GM23338 (cell line): ENCODE measurements around the gene SLC4A5. TPM values are rescaled to one million over a fixed set of nuclear protein-coding genes. Genes with fewer than 3 reads are reported as not detected.
A peak's percentile ranks its signal among the peaks of the same experiment; 100 is the strongest.

ENCODE experiments used
- ATAC-seq: fragments of 200-7000 bp; cut with Tn5 transposase; 3 replicates; pipeline ENCODE4 v1.9.1; 2020
- DNase-seq: peaks from one replicate; pipeline ENCODE4 v3.0.0-alpha.2; 2015; ENCODE audit warnings: low spot score
- H2AFZ ChIP-seq: fragments of 200-600 bp; sonication (generic); 2 replicates; pipeline ENCODE4 v1.8.0; 2016; ENCODE audit warnings: antibody characterized with exemption, mild to moderate bottlenecking, moderate library complexity
- H3F3A ChIP-seq: fragments of 200-600 bp; sonication (generic); replicated peaks from 2 replicates; pipeline ENCODE4 v1.8.0; 2017; ENCODE audit warnings: antibody characterized with exemption, mixed run types, low read depth
- H3K27ac ChIP-seq: fragments of 200-600 bp; sonication (generic); 2 replicates; pipeline ENCODE4 v1.6.1; 2016; ENCODE audit warnings: low read depth
- H3K27me3 ChIP-seq: fragments of 200-600 bp; sonication (generic); 2 replicates; pipeline ENCODE4 v1.8.0; 2016; ENCODE audit warnings: mild to moderate bottlenecking, mixed run types, moderate library complexity; ENCODE audit not compliant: insufficient read depth
- H3K36me3 ChIP-seq: fragments of 200-600 bp; sonication (generic); 2 replicates; pipeline ENCODE4 v1.8.0; 2016; ENCODE audit warnings: mild to moderate bottlenecking; ENCODE audit not compliant: insufficient read depth
- H3K4me1 ChIP-seq: fragments of 200-600 bp; sonication (generic); 2 replicates; pipeline ENCODE4 v1.8.0; 2016; ENCODE audit warnings: mild to moderate bottlenecking, moderate library complexity; ENCODE audit not compliant: insufficient read depth
- H3K4me2 ChIP-seq: fragments of 200-600 bp; sonication (generic); 2 replicates; pipeline ENCODE4 v1.7.1; 2017; ENCODE audit warnings: mixed run types
- H3K4me3 ChIP-seq: fragments of 200-600 bp; sonication (generic); 2 replicates; pipeline ENCODE4 v1.6.1; 2016; ENCODE audit warnings: mixed run types
- H3K79me2 ChIP-seq: fragments of 200-600 bp; sonication (generic); replicated peaks from 2 replicates; pipeline ENCODE4 v1.8.0; 2017; ENCODE audit warnings: mild to moderate bottlenecking; ENCODE audit not compliant: insufficient read depth
- H3K9me2 ChIP-seq: fragments of 200-600 bp; sonication (generic); 2 replicates; pipeline ENCODE4 v1.8.0; 2017; ENCODE audit not compliant: insufficient read depth
- H4K20me1 ChIP-seq: fragments of 200-600 bp; sonication (generic); replicated peaks from 2 replicates; pipeline ENCODE4 v1.8.0; 2017; ENCODE audit warnings: mild to moderate bottlenecking; ENCODE audit not compliant: insufficient read depth
- H3K27ac Mint-ChIP-seq: 2 replicates; pipeline ENCODE4 v1.8.0; 2020; ENCODE audit warnings: inconsistent platforms, mild to moderate bottlenecking, moderate library complexity, mixed read lengths
- H3K27me3 Mint-ChIP-seq: 3 replicates; pipeline ENCODE4 v1.8.0; 2022; ENCODE audit warnings: low read depth, mild to moderate bottlenecking, moderate library complexity, mixed read lengths, inconsistent platforms; ENCODE audit not compliant: insufficient read depth, poor library complexity
- H3K36me3 Mint-ChIP-seq: 3 replicates; pipeline ENCODE4 v1.8.0; 2021; ENCODE audit warnings: low read depth, mild to moderate bottlenecking, inconsistent platforms, moderate library complexity, mixed read lengths
- H3K4me1 Mint-ChIP-seq: 3 replicates; pipeline ENCODE4 v1.8.0; 2020; ENCODE audit warnings: mild to moderate bottlenecking, inconsistent platforms, mixed read lengths
- H3K4me3 Mint-ChIP-seq: 3 replicates; pipeline ENCODE4 v1.8.0; 2021; ENCODE audit warnings: moderate library complexity, mild to moderate bottlenecking, inconsistent platforms, mixed read lengths
- H3K9me3 Mint-ChIP-seq: 3 replicates; pipeline ENCODE4 v1.8.0; 2020; ENCODE audit warnings: moderate library complexity, mild to moderate bottlenecking, inconsistent platforms, mixed read lengths
- CREB1 ChIP-seq: fragments of 250-450 bp; sonication (Bioruptor Pico); IDR thresholded peaks from 2 replicates; pipeline ENCODE4 v1.5.0; 2020; ENCODE audit warnings: low read depth, mild to moderate bottlenecking, moderate library complexity
- EZH2 ChIP-seq: fragments of 200-600 bp; sonication (generic); IDR thresholded peaks from one replicate; pipeline ENCODE4 v1.8.0; 2017; ENCODE audit warnings: antibody characterized with exemption, mild to moderate bottlenecking, low read depth; ENCODE audit not compliant: unreplicated experiment
- EZH2phosphoT487 ChIP-seq: fragments of 200-600 bp; sonication (generic); IDR thresholded peaks from one replicate; pipeline ENCODE4 v1.8.1; 2018; ENCODE audit warnings: antibody characterized with exemption; ENCODE audit not compliant: unreplicated experiment
- JUNB ChIP-seq: IDR thresholded peaks from one replicate; pipeline ENCODE4 v1.6.1; 2016; ENCODE audit warnings: antibody characterized with exemption; ENCODE audit not compliant: unreplicated experiment
- NANOG ChIP-seq: IDR thresholded peaks from 2 replicates; pipeline ENCODE4 v1.6.1; 2016; ENCODE audit warnings: antibody characterized with exemption, borderline replicate concordance
- STAT1 ChIP-seq: IDR thresholded peaks from one replicate; pipeline ENCODE4 v1.6.1; 2016; ENCODE audit warnings: antibody characterized with exemption; ENCODE audit not compliant: unreplicated experiment
- ZNF331 ChIP-seq: fragments of 250-450 bp; sonication (Bioruptor Pico); IDR thresholded peaks from 2 replicates; pipeline ENCODE4 v1.5.0; 2020; ENCODE audit warnings: low read depth, mild to moderate bottlenecking, moderate library complexity
- polyA plus RNA-seq: library from polyadenylated mRNA; unstranded; fragments of >200 nt; fragmentation: Nextera tagmentation; extraction: Ambion mirVana; gene quantifications from 2 replicates; pipeline ENCODE4 v1.2.1, GENCODE V29; 2016
- total RNA-seq: library from RNA; depleted of rRNA; stranded (reverse); fragments of >200 nt; shearing (Covaris generic); gene quantifications from 2 replicates; pipeline ENCODE4 v1.2.3, GENCODE V29; 2014
- TF ChIP-seq, protein P1 (sequence below), 2 experiments: fragments of 200-600 bp in 1 of 2; sonication (generic) in 1 of 2; conservative IDR thresholded peaks; 2 replicates each; pipeline versions ENCODE4 v1.5.1 to v1.6.1; 2016 to 2017; ENCODE audit warnings: antibody characterized with exemption in 2 of 2, low read depth in 2 of 2, mild to moderate bottlenecking in 2 of 2, moderate library complexity in 1 of 2
- TF ChIP-seq, protein P2 (sequence below): IDR thresholded peaks from 2 replicates; pipeline ENCODE4 v1.6.1; 2016; ENCODE audit warnings: antibody characterized with exemption
- TF ChIP-seq, protein P3 (sequence below): fragments of 250-450 bp; sonication (Bioruptor Pico); IDR thresholded peaks from 2 replicates; pipeline ENCODE4 v1.5.0; 2020; ENCODE audit warnings: mild to moderate bottlenecking, moderate library complexity

SLC4A5 gene
- total and polyA plus RNA-seq, 2 experiments from 2014 or later = 0.24 to 0.70 TPM

GRCh38 chr2:74374509-74375205 lies 31.4 kb upstream of the SLC4A5 start:
- Histone ChIP-seq H2AFZ (no peak overlapping the region), H3K36me3 (peaks cover 8% of the 10 kb centered on the region), H3K9me2 (no peaks in the 10 kb centered on the region), H3K4me2 (peak overlapping the region; percentile 85), H3K4me1 (peaks cover 30% of the 10 kb centered on the region), H3K4me3 (peak overlapping the region; percentile 59), H3F3A (0 out of 2 replicates have a peak, but pooled peaks cover 5% of the 10 kb centered on the region), H3K27me3 (no peaks in the 10 kb centered on the region), H4K20me1 (peaks cover 27% of the 10 kb centered on the region), H3K79me2 (peaks cover 40% of the 10 kb centered on the region), H3K27ac (peak overlapping the region; percentile 55; the same call in 1 of the 2 replicates)
- DNase-seq (peak; percentile 95), ATAC-seq (peak; percentile 96)
- Mint-ChIP-seq H3K4me3 (peak overlapping the region; percentile 85), H3K27ac (peak overlapping the region; percentile 87), H3K36me3 (peaks cover 38% of the 10 kb centered on the region), H3K27me3 (peaks cover 3% of the 10 kb centered on the region), H3K4me1 (peaks cover 36% of the 10 kb centered on the region), H3K9me3 (no peaks in the 10 kb centered on the region)
- TF ChIP-seq, protein P1, sequence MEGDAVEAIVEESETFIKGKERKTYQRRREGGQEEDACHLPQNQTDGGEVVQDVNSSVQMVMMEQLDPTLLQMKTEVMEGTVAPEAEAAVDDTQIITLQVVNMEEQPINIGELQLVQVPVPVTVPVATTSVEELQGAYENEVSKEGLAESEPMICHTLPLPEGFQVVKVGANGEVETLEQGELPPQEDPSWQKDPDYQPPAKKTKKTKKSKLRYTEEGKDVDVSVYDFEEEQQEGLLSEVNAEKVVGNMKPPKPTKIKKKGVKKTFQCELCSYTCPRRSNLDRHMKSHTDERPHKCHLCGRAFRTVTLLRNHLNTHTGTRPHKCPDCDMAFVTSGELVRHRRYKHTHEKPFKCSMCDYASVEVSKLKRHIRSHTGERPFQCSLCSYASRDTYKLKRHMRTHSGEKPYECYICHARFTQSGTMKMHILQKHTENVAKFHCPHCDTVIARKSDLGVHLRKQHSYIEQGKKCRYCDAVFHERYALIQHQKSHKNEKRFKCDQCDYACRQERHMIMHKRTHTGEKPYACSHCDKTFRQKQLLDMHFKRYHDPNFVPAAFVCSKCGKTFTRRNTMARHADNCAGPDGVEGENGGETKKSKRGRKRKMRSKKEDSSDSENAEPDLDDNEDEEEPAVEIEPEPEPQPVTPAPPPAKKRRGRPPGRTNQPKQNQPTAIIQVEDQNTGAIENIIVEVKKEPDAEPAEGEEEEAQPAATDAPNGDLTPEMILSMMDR (conservative IDR thresholded peaks at IDR 0.05; ENCODE audit: low read depth in 2 of 2) = no peak
- TF ChIP-seq CREB1 (CRISPR knock-in tag) (peak; percentile 87), NANOG (no peak)

DNA sequence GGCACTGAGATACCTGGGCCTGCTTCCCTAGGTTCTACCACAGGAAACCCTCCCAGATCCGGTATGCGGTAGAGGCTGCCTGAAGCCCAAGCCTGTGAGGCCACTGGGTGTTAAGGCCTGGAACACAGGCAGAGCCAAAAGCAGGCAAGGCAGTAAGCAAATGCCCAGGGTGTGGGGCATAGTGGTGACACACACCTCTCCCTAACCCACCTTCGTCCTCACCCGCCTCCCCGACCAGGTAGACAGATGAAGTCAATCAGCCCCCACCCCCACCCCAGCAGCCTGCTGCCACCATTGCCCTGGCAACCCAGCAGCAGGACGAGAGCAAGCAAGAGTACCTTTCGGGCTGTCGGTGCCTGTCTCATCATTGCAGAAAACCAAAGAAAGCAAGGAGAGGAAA lies 30.8 kb upstream of the SLC4A5 start:
- peak overlapping the region; percentile 59 for H3K4me3 ChIP-seq
- Mint-ChIP-seq H3K27ac (peak overlapping the region; percentile 87), H3K4me3 (peak overlapping the region; percentile 85), H3K4me1 (peaks cover 34% of the 10 kb centered on the region), H3K36me3 (peaks cover 43% of the 10 kb centered on the region), H3K9me3 (no peaks in the 10 kb centered on the region), H3K27me3 (peaks cover 2% of the 10 kb centered on the region)
- peak overlapping the region; percentile 50; the same call in 1 of the 2 replicates for H3K27ac ChIP-seq
- ATAC-seq (peak; percentile 14), DNase-seq (peak; percentile 19)
- H3F3A ChIP-seq = 0 out of 2 replicates have a peak, but pooled peaks cover 5% of the 10 kb centered on the region
- H4K20me1 ChIP-seq = peaks cover 20% of the 10 kb centered on the region
- H3K4me2 ChIP-seq = peak overlapping the region; percentile 85
- H3K36me3 ChIP-seq = peaks cover 9% of the 10 kb centered on the region
- H3K9me2 ChIP-seq = no peaks in the 10 kb centered on the region
- no peak overlapping the region for H2AFZ ChIP-seq
- H3K79me2 ChIP-seq = peaks cover 33% of the 10 kb centered on the region
- H3K4me1 ChIP-seq = peaks cover 23% of the 10 kb centered on the region
- no peaks in the 10 kb centered on the region for H3K27me3 ChIP-seq
- TF ChIP-seq NANOG (no peak), EZH2 (no peak), EZH2phosphoT487 (no peak), ZNF331 (CRISPR knock-in tag) (no peak), STAT1 (no peak), JUNB (no peak)
- TF ChIP-seq, protein P2, sequence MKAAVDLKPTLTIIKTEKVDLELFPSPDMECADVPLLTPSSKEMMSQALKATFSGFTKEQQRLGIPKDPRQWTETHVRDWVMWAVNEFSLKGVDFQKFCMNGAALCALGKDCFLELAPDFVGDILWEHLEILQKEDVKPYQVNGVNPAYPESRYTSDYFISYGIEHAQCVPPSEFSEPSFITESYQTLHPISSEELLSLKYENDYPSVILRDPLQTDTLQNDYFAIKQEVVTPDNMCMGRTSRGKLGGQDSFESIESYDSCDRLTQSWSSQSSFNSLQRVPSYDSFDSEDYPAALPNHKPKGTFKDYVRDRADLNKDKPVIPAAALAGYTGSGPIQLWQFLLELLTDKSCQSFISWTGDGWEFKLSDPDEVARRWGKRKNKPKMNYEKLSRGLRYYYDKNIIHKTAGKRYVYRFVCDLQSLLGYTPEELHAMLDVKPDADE = no peak
- TF ChIP-seq, protein P3, sequence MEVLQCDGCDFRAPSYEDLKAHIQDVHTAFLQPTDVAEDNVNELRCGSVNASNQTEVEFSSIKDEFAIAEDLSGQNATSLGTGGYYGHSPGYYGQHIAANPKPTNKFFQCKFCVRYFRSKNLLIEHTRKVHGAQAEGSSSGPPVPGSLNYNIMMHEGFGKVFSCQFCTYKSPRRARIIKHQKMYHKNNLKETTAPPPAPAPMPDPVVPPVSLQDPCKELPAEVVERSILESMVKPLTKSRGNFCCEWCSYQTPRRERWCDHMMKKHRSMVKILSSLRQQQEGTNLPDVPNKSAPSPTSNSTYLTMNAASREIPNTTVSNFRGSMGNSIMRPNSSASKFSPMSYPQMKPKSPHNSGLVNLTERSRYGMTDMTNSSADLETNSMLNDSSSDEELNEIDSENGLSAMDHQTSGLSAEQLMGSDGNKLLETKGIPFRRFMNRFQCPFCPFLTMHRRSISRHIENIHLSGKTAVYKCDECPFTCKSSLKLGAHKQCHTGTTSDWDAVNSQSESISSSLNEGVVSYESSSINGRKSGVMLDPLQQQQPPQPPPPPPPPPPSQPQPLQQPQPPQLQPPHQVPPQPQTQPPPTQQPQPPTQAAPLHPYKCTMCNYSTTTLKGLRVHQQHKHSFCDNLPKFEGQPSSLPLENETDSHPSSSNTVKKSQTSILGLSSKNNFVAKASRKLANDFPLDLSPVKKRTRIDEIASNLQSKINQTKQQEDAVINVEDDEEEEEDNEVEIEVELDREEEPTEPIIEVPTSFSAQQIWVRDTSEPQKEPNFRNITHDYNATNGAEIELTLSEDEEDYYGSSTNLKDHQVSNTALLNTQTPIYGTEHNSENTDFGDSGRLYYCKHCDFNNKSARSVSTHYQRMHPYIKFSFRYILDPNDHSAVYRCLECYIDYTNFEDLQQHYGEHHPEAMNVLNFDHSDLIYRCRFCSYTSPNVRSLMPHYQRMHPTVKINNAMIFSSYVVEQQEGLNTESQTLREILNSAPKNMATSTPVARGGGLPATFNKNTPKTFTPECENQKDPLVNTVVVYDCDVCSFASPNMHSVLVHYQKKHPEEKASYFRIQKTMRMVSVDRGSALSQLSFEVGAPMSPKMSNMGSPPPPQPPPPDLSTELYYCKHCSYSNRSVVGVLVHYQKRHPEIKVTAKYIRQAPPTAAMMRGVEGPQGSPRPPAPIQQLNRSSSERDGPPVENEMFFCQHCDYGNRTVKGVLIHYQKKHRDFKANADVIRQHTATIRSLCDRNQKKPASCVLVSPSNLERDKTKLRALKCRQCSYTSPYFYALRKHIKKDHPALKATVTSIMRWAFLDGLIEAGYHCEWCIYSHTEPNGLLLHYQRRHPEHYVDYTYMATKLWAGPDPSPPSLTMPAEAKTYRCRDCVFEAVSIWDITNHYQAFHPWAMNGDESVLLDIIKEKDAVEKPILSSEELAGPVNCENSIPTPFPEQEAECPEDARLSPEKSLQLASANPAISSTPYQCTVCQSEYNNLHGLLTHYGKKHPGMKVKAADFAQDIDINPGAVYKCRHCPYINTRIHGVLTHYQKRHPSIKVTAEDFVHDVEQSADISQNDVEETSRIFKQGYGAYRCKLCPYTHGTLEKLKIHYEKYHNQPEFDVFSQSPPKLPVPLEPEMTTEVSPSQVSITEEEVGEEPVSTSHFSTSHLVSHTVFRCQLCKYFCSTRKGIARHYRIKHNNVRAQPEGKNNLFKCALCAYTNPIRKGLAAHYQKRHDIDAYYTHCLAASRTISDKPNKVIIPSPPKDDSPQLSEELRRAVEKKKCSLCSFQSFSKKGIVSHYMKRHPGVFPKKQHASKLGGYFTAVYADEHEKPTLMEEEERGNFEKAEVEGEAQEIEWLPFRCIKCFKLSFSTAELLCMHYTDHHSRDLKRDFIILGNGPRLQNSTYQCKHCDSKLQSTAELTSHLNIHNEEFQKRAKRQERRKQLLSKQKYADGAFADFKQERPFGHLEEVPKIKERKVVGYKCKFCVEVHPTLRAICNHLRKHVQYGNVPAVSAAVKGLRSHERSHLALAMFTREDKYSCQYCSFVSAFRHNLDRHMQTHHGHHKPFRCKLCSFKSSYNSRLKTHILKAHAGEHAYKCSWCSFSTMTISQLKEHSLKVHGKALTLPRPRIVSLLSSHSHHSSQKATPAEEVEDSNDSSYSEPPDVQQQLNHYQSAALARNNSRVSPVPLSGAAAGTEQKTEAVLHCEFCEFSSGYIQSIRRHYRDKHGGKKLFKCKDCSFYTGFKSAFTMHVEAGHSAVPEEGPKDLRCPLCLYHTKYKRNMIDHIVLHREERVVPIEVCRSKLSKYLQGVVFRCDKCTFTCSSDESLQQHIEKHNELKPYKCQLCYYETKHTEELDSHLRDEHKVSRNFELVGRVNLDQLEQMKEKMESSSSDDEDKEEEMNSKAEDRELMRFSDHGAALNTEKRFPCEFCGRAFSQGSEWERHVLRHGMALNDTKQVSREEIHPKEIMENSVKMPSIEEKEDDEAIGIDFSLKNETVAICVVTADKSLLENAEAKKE = no peak
